ENCODE results near the gene MFSD6.
"Not testable (repeated sequence)": the region's sequence is repeated elsewhere in the genome, so short reads cannot be mapped to it uniquely, and the experiment has no call there.

Gene MFSD6

GRCh38 chr2:190497428-190497827, 89.3 kb downstream of the MFSD6 start:
- no peak for DNase-seq (ENCODE audit: low read depth in 2 of 3, low spot score in 1 of 3)

- DNase-seq (ENCODE audit: low read depth in 2 of 3, low spot score in 1 of 3): no peak
Measured at GRCh38 chr2:190499273-190499672, 91.1 kb downstream of the MFSD6 start.

GRCh38 chr2:190500054-190500502, 91.9 kb downstream of the MFSD6 start:
- no peak for DNase-seq (ENCODE audit: low read depth in 2 of 3, low spot score in 1 of 3)

- DNase-seq (ENCODE audit: low read depth in 2 of 3, low spot score in 1 of 3): no peak
Measured at GRCh38 chr2:190501231-190501630, 93.1 kb downstream of the MFSD6 start.

GRCh38 chr2:190501702-190502407, 93.7 kb downstream of the MFSD6 start:
- no peak for DNase-seq (ENCODE audit: low read depth in 2 of 3, low spot score in 1 of 3)

- DNase-seq (ENCODE audit: low read depth in 2 of 3, low spot score in 1 of 3): no peak
Measured at GRCh38 chr2:190503088-190503487, 94.9 kb downstream of the MFSD6 start.

GRCh38 chr2:190504912-190505311, 96.8 kb downstream of the MFSD6 start:
- no peak for DNase-seq (ENCODE audit: low read depth in 2 of 3, low spot score in 1 of 3)

- DNase-seq (ENCODE audit: low read depth in 2 of 3, low spot score in 1 of 3): no peak
Measured at GRCh38 chr2:190505696-190506095, 97.5 kb downstream of the MFSD6 start.

- DNase-seq (ENCODE audit: low read depth in 2 of 3, low spot score in 1 of 3): no peak
Measured at GRCh38 chr2:190506666-190507065, 98.5 kb downstream of the MFSD6 start.

GRCh38 chr2:190507135-190507534, 99.0 kb downstream of the MFSD6 start:
- DNase-seq (ENCODE audit: low read depth in 2 of 3, low spot score in 1 of 3): no peak

GRCh38 chr2:190509895-190510294, 101.7 kb downstream of the MFSD6 start:
- DNase-seq (ENCODE audit: low read depth in 2 of 3, low spot score in 1 of 3): not testable (repeated sequence)

GRCh38 chr2:190511104-190511503, 102.9 kb downstream of the MFSD6 start:
- no peak for DNase-seq (ENCODE audit: low read depth in 2 of 3, low spot score in 1 of 3)

- DNase-seq (ENCODE audit: low read depth in 2 of 3, low spot score in 1 of 3): no peak
Measured at GRCh38 chr2:190512539-190513095, 104.5 kb downstream of the MFSD6 start.

- no peak for DNase-seq (ENCODE audit: low read depth in 2 of 3, low spot score in 1 of 3)
Measured at GRCh38 chr2:190513877-190514276, 105.7 kb downstream of the MFSD6 start.

GRCh38 chr2:190514676-190515075, 106.5 kb downstream of the MFSD6 start:
- DNase-seq (ENCODE audit: low read depth in 2 of 3, low spot score in 1 of 3): no peak

- DNase-seq (ENCODE audit: low read depth in 2 of 3, low spot score in 1 of 3): no peak
Measured at GRCh38 chr2:190515687-190516086, 107.5 kb downstream of the MFSD6 start.

- no peak for DNase-seq (ENCODE audit: low read depth in 2 of 3, low spot score in 1 of 3)
Measured at GRCh38 chr2:190517468-190517867, 109.3 kb downstream of the MFSD6 start.

GRCh38 chr2:190519975-190520767, 112.0 kb downstream of the MFSD6 start:
- no peak for DNase-seq (ENCODE audit: low read depth in 2 of 3, low spot score in 1 of 3)

GRCh38 chr2:190524928-190525327, 116.8 kb downstream of the MFSD6 start:
- DNase-seq (ENCODE audit: low read depth in 2 of 3, low spot score in 1 of 3): no peak

GRCh38 chr2:190526105-190526750, 118.1 kb downstream of the MFSD6 start:
- no peak for DNase-seq (ENCODE audit: low read depth in 2 of 3, low spot score in 1 of 3)

GRCh38 chr2:190527214-190527613, 119.1 kb downstream of the MFSD6 start:
- no peak for DNase-seq (ENCODE audit: low read depth in 2 of 3, low spot score in 1 of 3)

GRCh38 chr2:190527918-190528317, 119.8 kb downstream of the MFSD6 start:
- no peak for DNase-seq (ENCODE audit: low read depth in 2 of 3, low spot score in 1 of 3)

All from stimulated activated CD4-positive, alpha-beta T cell treated with anti-CD3 and anti-CD28 coated beads, Interleukin-12 subunit alpha, Interleukin-12 subunit beta, amount 100 ng/mL, for 48 hours (primary cell).